ENCODE data around the gene PUS3.
A peak's percentile ranks its signal among the peaks of the same experiment; 100 is the strongest.

PUS3 gene

DNA sequence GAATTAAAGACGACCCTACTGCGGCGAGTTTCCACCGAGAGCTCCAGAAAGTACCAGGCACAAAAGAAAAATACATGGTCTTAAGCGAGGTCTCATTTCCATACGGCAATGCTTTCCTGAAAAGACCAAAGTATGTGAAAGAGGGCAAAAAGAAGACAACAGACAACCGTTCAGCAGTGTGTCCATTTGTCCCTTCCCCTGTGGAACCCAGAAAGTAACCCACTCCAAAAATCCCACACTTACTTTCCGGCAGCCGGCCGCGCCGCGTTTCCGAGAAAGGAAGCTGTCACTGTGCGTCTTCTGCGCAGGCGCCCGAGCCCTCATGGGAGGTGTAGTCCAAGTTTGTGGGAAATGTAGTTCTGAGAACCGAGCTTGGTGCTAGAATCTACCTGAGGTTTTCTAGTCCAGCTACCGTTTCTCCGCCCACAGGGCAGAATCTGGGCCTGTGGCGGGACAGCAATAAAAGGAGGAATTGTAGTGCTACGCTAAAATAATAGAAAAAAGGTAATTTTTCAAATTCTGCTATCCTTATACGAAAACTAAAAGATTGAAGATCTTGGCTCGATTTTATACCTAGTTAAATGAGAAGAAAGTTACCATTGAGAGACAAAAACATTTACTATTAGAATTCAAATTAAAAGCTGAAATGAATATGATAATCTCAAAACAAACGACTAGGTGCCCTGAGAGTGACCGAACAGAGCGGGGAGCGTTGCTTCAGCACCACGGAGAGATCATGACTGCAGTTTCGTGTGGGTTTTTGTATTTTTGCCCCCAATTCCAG, at the start of gene PUS3:
PUS3 (minus strand) TSS at position 280 of the 784 bp plus-strand sequence. CDS start 6,922 bp downstream, outside the sequence.
- DNase-seq: peak; percentile 89

- DNase-seq: no peak
Observed at GRCh38 chr11:125952559-125952958, 49.6 kb upstream of the PUS3 start.

GRCh38 chr11:125951731-125952130, 48.7 kb upstream of the PUS3 start:
- no peak for DNase-seq

- DNase-seq: no peak
Observed at GRCh38 chr11:125950696-125951651, 48.0 kb upstream of the PUS3 start.

- no peak for DNase-seq
Observed at GRCh38 chr11:125950178-125950490, 47.1 kb upstream of the PUS3 start.

DNA sequence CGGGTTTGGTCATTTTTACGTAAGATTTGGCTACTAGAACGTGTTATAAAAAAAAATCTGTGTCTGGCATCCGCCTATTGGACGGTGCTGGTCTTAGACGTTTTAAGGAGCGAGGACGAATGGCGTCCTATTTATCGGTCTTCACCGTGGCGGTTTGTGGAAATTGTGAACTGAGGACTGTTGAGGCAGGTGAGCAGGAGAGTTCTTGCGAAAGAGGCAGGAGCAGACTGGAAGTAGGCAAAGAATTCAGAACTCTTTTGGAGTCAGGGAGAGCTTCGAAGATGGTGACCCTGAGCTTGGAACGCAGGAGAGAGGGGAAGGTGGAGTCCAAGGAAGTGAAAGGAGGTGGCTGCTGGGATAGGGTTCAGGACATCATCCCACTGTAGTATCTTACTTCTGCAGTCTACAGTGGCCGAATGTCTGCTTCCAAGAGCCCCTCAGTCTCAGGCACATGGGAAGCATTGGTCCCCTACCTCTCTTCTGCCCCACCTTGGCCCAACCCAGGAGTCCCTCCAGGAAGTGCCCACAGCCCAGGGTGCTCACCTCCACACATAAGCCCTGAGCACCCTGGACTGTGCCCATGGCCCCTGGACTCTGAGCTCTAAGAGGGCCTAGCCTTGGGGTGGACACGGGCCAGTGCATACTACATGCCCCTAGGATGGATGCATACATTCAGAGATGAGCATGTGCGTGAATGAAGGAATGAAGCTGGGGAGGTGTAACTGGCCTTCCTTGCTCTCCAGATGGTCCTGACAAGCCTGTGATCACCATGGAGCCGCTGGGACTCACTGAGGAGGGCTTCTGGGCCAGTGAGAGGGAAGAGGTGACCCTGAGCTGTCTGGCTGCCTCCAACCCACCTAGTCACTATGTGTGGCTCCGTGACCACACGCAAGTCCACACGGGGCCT, 46.5 kb upstream of the PUS3 start:
- no peak for DNase-seq

GRCh38 chr11:125948278-125949051, 45.5 kb upstream of the PUS3 start:
- DNase-seq: no peak

DNA sequence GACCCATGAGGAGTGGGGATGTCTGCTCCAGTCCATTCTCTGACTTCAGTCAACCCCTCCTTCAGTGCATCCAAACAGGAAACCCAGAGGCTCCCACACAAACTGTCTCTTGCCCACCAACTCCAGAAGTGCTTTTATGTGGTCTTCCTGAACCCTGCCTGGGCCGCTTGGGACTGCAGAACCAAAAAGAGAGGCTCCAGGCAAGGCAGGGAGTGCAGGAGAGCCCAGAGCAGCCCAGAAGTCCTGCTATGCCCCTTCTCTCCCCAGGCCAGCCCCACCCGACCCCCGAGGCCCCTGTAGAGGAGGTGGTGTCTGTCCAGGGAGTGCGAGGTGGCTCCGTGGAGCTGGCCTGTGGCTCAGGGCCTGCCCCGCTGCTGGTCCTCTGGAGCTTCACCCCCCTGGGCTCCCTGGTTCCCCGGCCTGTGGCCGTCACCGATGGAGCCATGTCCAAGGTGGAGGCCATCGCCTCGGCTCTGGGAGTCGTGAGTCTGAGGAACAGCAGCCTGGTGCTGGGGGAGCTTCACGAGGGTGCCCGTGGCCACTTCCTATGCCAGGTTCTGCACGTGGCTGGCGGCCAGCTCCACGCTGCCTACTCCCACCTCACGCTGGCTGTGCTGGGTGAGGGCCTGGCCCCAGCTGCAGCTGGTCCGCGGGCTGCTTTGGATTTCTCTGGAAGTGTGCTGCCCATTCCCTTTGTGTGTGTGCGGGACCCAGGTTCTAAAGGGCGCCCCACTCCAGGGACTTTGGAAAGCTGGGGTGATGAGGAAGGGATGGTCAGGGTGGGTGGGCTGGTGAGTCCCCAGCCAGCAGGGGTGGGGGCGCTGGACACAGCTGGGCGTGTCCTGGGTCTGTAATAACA, 44.6 kb upstream of the PUS3 start:
- DNase-seq: no peak

GRCh38 chr11:125946712-125947418, 43.9 kb upstream of the PUS3 start:
- DNase-seq: no peak

DNA sequence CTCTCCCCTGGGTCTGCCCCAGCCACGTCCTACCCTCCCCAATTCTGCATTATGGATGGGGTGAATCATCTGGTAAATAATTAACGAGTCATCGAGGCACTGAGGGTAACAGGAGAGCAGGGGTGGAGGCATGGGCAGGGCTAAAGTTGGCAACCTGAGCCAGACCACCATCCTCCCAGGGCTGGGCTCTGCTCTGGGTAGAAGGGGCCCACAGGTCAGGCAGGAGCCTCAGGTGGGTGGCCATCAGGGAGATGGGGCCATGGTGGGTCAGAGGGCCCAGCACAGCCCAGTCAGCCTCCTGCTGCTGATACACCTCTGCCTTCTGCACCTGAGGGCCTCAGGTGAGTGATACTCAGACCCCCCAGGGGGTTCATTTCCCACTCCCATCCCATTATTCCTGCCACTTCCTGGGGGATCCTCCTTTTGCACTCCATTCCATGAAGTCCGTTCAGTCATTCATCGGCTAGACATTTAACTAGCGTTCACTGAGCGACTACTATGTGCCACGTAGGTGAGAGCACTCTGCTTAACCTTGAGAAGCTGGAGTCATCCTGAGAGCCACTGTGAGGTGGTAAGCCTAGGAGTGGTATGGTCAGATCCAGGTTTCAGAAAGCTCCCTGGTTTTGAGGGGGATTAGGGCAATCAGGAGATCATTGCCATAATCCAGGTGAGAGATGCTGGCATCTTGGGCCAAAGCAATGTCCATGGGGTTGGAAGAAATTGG, 43.0 kb upstream of the PUS3 start, which contains the start of gene VSIG10L2:
VSIG10L2 (plus strand) TSS at position 248 of the 724 bp plus-strand sequence; CDS start at position 260, 12 bp downstream.
- DNase-seq: no peak

- DNase-seq: no peak
Observed at GRCh38 chr11:125945011-125945796, 42.2 kb upstream of the PUS3 start.

DNA sequence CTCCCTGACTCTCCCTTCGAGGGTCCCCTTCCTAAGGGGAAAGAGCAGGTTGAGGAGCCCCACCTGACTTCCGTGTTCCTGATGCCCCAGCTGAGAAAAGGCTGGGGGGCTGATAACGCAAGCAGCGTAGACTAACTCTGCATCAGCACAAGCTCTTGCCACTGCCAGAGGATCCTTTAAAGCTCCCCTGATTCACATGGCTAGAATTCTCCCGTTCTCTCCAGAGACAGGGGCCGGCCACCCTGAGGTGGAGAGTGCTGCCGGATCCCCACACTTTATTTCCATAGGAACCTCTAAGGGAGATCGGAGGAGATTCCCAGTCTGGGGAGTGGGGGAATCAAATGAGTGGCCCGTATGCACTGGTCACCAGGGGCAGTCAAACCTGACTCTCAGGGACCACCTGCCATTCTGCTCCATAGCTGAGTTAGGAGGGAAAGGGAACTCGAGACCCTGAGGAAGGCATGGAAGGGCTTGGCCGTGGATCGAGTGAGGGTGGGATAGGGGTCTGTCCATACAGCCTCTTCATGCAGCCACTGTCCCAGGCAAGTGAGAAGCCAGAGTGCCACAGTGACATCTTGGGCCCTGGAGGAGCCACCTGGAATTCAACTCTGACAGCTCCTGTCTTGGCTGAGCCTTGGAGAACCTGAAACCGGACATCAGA, 41.5 kb upstream of the PUS3 start:
- DNase-seq: no peak

DNA sequence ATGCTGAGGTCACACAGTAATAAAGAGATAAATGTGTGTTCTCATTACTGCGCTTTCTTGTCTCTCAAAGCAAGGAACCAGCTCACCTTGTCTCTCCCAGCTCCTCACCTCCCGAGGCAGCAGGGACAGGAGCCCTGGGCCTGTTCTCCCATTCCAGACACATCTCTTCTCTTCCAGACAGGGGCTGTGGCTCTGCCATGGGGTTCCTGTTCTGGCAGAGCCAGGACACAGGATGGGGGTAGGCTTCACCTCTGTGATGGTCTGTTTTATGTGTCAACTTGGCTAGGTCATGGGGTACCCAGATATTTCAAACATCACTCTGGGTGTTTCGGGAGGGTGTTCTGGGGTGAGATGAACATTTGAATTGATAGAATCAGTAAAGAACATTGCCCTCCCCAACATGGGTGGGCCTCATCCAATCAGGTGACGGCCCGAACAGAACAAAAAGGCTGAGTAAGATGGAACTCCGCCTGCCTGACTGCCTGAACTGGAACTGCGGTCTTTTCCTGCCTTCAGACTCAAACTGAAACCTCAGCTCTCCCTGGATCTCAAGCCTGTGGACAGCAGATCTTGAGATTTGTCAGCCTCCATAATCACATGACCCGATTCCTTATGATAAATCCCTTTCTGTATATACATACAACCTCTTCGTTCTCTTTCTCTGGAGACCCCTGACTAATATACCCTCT, 40.8 kb upstream of the PUS3 start:
- no peak for DNase-seq

GRCh38 chr11:125942771-125943428, 39.9 kb upstream of the PUS3 start:
- no peak for DNase-seq

DNA sequence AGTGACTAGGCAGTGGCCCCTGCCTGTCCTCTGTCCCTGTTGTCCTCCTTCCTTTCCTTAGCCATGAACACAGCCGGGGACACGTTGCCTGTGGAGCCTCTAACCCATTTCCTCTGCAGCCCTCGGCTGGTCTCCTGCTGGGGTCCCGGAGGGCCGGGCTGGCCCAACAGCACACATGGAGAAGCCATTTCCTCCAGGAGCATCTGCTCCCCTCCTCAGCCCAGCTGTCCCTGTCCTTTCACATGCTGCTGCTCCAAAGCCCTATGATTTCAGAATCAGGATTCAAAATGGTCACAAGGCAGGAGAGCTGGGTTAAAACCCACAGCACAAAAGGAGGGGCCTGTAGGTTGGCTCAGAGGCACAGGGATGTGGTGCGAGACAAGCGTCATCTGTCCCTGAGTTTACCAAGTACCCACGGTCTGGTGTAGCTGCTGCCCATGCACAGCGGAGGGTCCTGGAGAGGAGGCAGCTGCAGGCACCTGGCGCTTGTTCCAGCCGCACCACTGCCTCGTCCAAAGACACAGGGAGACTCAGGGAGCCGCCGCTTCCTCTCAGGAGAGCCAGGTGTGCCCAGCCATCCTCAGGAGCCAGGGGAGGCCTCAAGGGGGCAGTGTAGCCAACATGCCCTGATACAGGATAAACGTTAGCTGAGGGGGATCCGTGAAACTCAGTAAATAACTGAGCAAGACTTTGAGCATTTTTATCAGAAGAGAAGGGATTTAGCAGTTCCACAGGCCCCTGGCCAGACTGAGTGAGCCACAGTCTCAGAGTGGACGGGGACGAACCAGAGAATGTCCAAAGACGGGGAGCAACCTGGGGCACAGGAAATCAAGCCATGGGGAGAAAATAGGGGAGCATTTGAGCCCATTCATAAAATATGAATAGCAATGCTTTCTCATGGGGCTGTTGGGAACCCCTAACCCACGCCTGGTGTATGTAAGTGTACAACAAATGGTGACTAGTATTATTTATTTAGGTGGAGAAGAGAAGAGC, 38.9 kb upstream of the PUS3 start:
- peak in 1 of 2 donors; percentile 33 for DNase-seq

DNA sequence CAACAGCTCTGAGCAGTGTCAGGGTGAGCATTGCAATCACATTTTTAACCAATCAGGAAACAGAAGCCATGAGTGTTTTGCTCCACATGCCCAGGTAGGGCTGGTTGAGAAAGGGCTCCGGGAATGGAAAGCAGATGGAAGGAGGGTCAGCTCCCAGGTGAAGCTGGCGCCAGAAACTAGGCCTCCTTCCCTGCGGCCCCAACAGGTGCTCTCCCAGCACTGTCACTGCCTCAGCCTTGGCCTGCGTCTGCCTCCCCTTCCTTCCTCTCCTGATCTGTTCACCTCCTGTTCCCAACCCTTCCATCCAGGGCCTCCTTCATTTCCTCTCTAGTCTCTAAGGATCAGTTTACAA, 38.2 kb upstream of the PUS3 start:
- DNase-seq: no peak
